Endothelial cell of umbilical vein (primary cell): Measurements from ENCODE around the gene KIAA1671. TPM values are rescaled to one million over a fixed set of nuclear protein-coding genes. Genes with fewer than 3 reads are reported as not detected.

Source experiments
- BruUV-seq: library from RNA; stranded (reverse); fragments of 400-500 nt; replicated peaks from 2 replicates; lab custom pipeline; 2021; lab: Mats Ljungman, UMichigan
- CTCF ChIA-PET: fragments of 300-600, 350-600 bp; sonication (Branson Sonifier 250); formaldehyde crosslinking; loops from one replicate; lab custom pipeline; 2021; ENCODE audit warnings: antibody characterized with exemption, inconsistent platforms; lab: Charles Lee
- POLR2A ChIA-PET: fragments of 300-600, 350-600 bp; sonication (Branson Sonifier 250); formaldehyde crosslinking; loops from one replicate; lab custom pipeline; 2021; ENCODE audit warnings: antibody characterized with exemption, inconsistent platforms; lab: Charles Lee
- DNase-seq: peaks from one replicate; pipeline ENCODE4 v3.0.0-alpha.2; 2011; ENCODE audit warnings: low read depth, low spot score
- FAIRE-seq: peaks from 2 replicates; lab custom pipeline; 2011; peaks lifted over from hg19 to GRCh38; lab: Jason Lieb, UNC
- H2AFZ ChIP-seq: 2 replicates; pipeline ENCODE4 v1.6.0; 2012; ENCODE audit warnings: low read depth, low read length, control low read depth, inconsistent platforms
- H3K27ac ChIP-seq: 2 replicates; pipeline ENCODE4 v1.5.1; 2011; ENCODE audit warnings: low read depth, mild to moderate bottlenecking, control low read depth, low read length, moderate library complexity; ENCODE audit not compliant: insufficient read depth
- H3K27me3 ChIP-seq, 2 experiments: 2 replicates each; pipeline versions ENCODE4 v1.6.0 to v1.6.1; 2011; ENCODE audit warnings: low read length in 2 of 2, mixed read lengths in 1 of 2; ENCODE audit not compliant: control insufficient read depth in 2 of 2, insufficient read depth in 2 of 2
- H3K36me3 ChIP-seq, 2 experiments: 2 replicates in 1 of 2; 3 replicates in 1 of 2; pipeline ENCODE4 v1.5.1; 2011; ENCODE audit warnings: low read length in 2 of 2, mild to moderate bottlenecking in 1 of 2, moderate library complexity in 1 of 2; ENCODE audit not compliant: control insufficient read depth in 2 of 2, insufficient read depth in 2 of 2; ENCODE audit errors: extremely low read depth in 1 of 2
- H3K4me1 ChIP-seq: 3 replicates; pipeline ENCODE4 v1.5.1; 2011; ENCODE audit warnings: mild to moderate bottlenecking, low read length; ENCODE audit not compliant: control insufficient read depth, insufficient read depth; ENCODE audit errors: extremely low read depth
- H3K4me2 ChIP-seq: 2 replicates; pipeline ENCODE4 v1.6.1; 2011; ENCODE audit warnings: low read length, control low read depth, mixed read lengths; ENCODE audit not compliant: insufficient read depth
- H3K4me3 ChIP-seq, 3 experiments: fragments of 200-600 bp in 1 of 3; sonication (generic), shearing (Covaris generic) in 1 of 3; replicated peaks in 1 of 3; 2 replicates each; pipeline ENCODE4 v1.5.1; 2011 to 2016; ENCODE audit warnings: control low read depth in 3 of 3, low read length in 3 of 3, mild to moderate bottlenecking in 2 of 3, inconsistent platforms in 1 of 3, low read depth in 1 of 3, moderate library complexity in 1 of 3; ENCODE audit not compliant: insufficient read depth in 1 of 3
- H3K79me2 ChIP-seq: 2 replicates; pipeline ENCODE4 v1.6.0; 2012; ENCODE audit warnings: low read length, inconsistent platforms; ENCODE audit not compliant: control insufficient read depth, insufficient read depth
- H3K9ac ChIP-seq: replicated peaks from 2 replicates; pipeline ENCODE3; 2011; ENCODE audit warnings: low read length, control low read depth; ENCODE audit not compliant: insufficient read depth; ENCODE audit errors: extremely low read depth
- H3K9me1 ChIP-seq: replicated peaks from 3 replicates; pipeline ENCODE4 v1.6.0; 2011; ENCODE audit warnings: mild to moderate bottlenecking, low read length; ENCODE audit not compliant: control insufficient read depth, insufficient read depth; ENCODE audit errors: extremely low read depth
- H3K9me3 ChIP-seq: replicated peaks from 2 replicates; pipeline ENCODE4 v1.5.1; 2012; ENCODE audit warnings: low read length, inconsistent platforms; ENCODE audit not compliant: control insufficient read depth, insufficient read depth
- H4K20me1 ChIP-seq: replicated peaks from 2 replicates; pipeline ENCODE3; 2011; ENCODE audit warnings: mild to moderate bottlenecking, low read length; ENCODE audit not compliant: control insufficient read depth, insufficient read depth; ENCODE audit errors: extremely low read depth
- CTCF ChIP-seq, 2 donors: IDR thresholded peaks; 1 replicate in 1 of 2; 2 replicates in 1 of 2; pipeline ENCODE4 v1.5.1; 2011; ENCODE audit warnings: low read length in 2 of 2, mild to moderate bottlenecking in 2 of 2, moderate library complexity in 2 of 2, control low read depth in 1 of 2, inconsistent platforms in 1 of 2, low read depth in 1 of 2; ENCODE audit not compliant: insufficient read depth in 1 of 2; ENCODE audit errors: extremely low read depth in 1 of 2
- EZH2 ChIP-seq: IDR thresholded peaks from 2 replicates; pipeline ENCODE4 v1.6.1; 2012; ENCODE audit warnings: borderline replicate concordance, low read depth, mild to moderate bottlenecking, moderate library complexity, low read length, inconsistent platforms; ENCODE audit not compliant: severe bottlenecking
- FOS ChIP-seq: IDR thresholded peaks from 2 replicates; pipeline ENCODE4 v1.6.1; 2011; ENCODE audit warnings: mild to moderate bottlenecking, low read length, moderate library complexity, borderline replicate concordance; ENCODE audit not compliant: insufficient read depth
- GATA2 ChIP-seq: IDR thresholded peaks from 2 replicates; pipeline ENCODE4 v1.7.0; 2011; ENCODE audit warnings: low read depth, mild to moderate bottlenecking, moderate library complexity, mixed read lengths, low read length; ENCODE audit not compliant: insufficient read length, insufficient read depth
- JUN ChIP-seq: IDR thresholded peaks from 2 replicates; pipeline ENCODE4 v1.6.1; 2011; ENCODE audit warnings: borderline replicate concordance, low read depth; ENCODE audit not compliant: insufficient read length, insufficient read depth
- MAX ChIP-seq: IDR thresholded peaks from 2 replicates; pipeline ENCODE4 v1.6.1; 2011; ENCODE audit not compliant: insufficient read depth, insufficient read length
- MYC ChIP-seq: IDR thresholded peaks from one replicate; pipeline ENCODE4 v1.6.1; 2011; ENCODE audit warnings: mild to moderate bottlenecking, low read depth, low read length
- POLR2A ChIP-seq: IDR thresholded peaks from 2 replicates; pipeline ENCODE4 v1.6.1; 2012; ENCODE audit warnings: low read depth, mild to moderate bottlenecking, control low read depth, low read length
- POLR2AphosphoS5 ChIP-seq: IDR thresholded peaks from 2 replicates; pipeline ENCODE4 v1.6.1; 2012; ENCODE audit warnings: low read depth, mild to moderate bottlenecking, control low read depth, low read length, moderate library complexity; ENCODE audit not compliant: insufficient read depth
- dilution Hi-C: fragments of 300-500 bp; cut with MboI; formaldehyde crosslinking; loops from one replicate; pipeline ENCODE4 v1.15.0; 2019; ENCODE audit warnings: low sequenced_read_pairs; ENCODE audit not compliant: extremely low pct_ligation_motif_present
- intact Hi-C: fragments of 100-400 bp; cut with micrococcal nuclease; formaldehyde crosslinking; loops from one replicate; pipeline ENCODE4 v1.10.0; 2022
- polyA plus RNA-seq, 4 experiments: library from polyadenylated mRNA; depleted of rRNA in 3 of 4; stranded (reverse) in 3 of 4; unstranded in 1 of 4; fragments of >200 nt; gene quantifications; 2 replicates each; pipeline versions ENCODE4 v1.2.1 to v1.2.3, GENCODE V29; 2011 to 2012; ENCODE audit warnings: missing spikeins in 1 of 4
- total RNA-seq: library from RNA; stranded (reverse); gene quantifications from 2 replicates; pipeline ENCODE4 v1.2.3, GENCODE V29; 2021

The KIAA1671 gene
- total and polyA plus RNA-seq, 2 donors (not counting 3 experiments of a cell fraction or from before 2014, with no cell fraction given) = 23.1 to 85.1 TPM

GRCh38 chr22:25120761-25121212, 168.3 kb downstream of the KIAA1671 start:
- intact Hi-C loops = loop anchor here (1.0 to 5.0 kb wide), 5 partner anchors 9 to 1367 kb away; no protein-coding TSS in a partner anchor
- TSS peak; percentile 74 for BruUV-seq
- POLR2A ChIA-PET = no interaction called here
- H3K4me1 ChIP-seq = peaks cover 34% of the 10 kb centered on the region
- no peaks in the 10 kb centered on the region for H3K9me3 ChIP-seq
- TF ChIP-seq CTCF (IDR thresholded peaks at IDR 0.05; ENCODE audit: extremely low read depth in 1 of 2, insufficient read depth in 1 of 2, low read depth in 1 of 2, low read length in 2 of 2) = no peak
- no peak for TF ChIP-seq MYC
- TF ChIP-seq EZH2 = no peak
- peak; percentile 37 for TF ChIP-seq POLR2AphosphoS5
- no peak for TF ChIP-seq POLR2A
- TF ChIP-seq JUN = peak; percentile 20
- peak; percentile 84 for TF ChIP-seq GATA2
- no peak for TF ChIP-seq MAX
- TF ChIP-seq FOS = no peak
- no peaks in the 10 kb centered on the region for H3K9me1 ChIP-seq
- peak overlapping the region; percentile 13 for H2AFZ ChIP-seq
- no peaks in the 10 kb centered on the region for H4K20me1 ChIP-seq
- CTCF ChIA-PET = interaction anchor here (0.6 to 2.9 kb wide), 4 partner anchors 9 to 81 kb away, joined by 3 to 20 read pairs (median 4); no protein-coding TSS in a partner anchor
- dilution Hi-C loops = no loop called here
- H3K27me3 ChIP-seq = no peaks in the 10 kb centered on the region
- peak; percentile 95 for DNase-seq
- H3K9ac ChIP-seq = peak overlapping the region; percentile 94
- H3K36me3 ChIP-seq = peaks cover 2 to 3% of the 10 kb centered on the region in 2 experiments
- H3K4me2 ChIP-seq = peak overlapping the region; percentile 76
- H3K79me2 ChIP-seq = no peaks in the 10 kb centered on the region
- H3K4me3 ChIP-seq = peak overlapping the region in 1 of 3 experiments; percentile 25
- FAIRE-seq = peak; percentile 89
- peak overlapping the region; percentile 100 for H3K27ac ChIP-seq
